Hepatocyte (in vitro differentiated cells): ENCODE data around the gene CMIP.

ENCODE experiments used
- EZH2 ChIP-seq: fragments of 200-600 bp; sonication (generic); IDR thresholded peaks from 2 replicates; pipeline ENCODE4 v1.6.1; 2016; ENCODE audit warnings: antibody characterized with exemption, mild to moderate bottlenecking, borderline replicate concordance
- TF ChIP-seq, protein P1 (sequence below): fragments of 200-600 bp; sonication (generic); IDR thresholded peaks from 2 replicates; pipeline ENCODE4 v1.5.1; 2016; ENCODE audit warnings: antibody characterized with exemption, mild to moderate bottlenecking; ENCODE audit not compliant: poor library complexity

- TF ChIP-seq, protein P1, sequence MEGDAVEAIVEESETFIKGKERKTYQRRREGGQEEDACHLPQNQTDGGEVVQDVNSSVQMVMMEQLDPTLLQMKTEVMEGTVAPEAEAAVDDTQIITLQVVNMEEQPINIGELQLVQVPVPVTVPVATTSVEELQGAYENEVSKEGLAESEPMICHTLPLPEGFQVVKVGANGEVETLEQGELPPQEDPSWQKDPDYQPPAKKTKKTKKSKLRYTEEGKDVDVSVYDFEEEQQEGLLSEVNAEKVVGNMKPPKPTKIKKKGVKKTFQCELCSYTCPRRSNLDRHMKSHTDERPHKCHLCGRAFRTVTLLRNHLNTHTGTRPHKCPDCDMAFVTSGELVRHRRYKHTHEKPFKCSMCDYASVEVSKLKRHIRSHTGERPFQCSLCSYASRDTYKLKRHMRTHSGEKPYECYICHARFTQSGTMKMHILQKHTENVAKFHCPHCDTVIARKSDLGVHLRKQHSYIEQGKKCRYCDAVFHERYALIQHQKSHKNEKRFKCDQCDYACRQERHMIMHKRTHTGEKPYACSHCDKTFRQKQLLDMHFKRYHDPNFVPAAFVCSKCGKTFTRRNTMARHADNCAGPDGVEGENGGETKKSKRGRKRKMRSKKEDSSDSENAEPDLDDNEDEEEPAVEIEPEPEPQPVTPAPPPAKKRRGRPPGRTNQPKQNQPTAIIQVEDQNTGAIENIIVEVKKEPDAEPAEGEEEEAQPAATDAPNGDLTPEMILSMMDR = no peak
- no peak for TF ChIP-seq EZH2
Measured at GRCh38 chr16:81424771-81425170, 19.8 kb upstream of the CMIP start.
